HEK293 (cell line): ENCODE results near the gene EPHA2.

Source experiments
- GLI2 ChIP-seq: fragments of 450-650 bp; formaldehyde crosslinking; IDR thresholded peaks from 2 replicates; pipeline ENCODE4; 2017; ENCODE audit warnings: missing biosample characterization, missing genetic modification characterization, low read depth, borderline replicate concordance
- HOXA7 ChIP-seq: sonication (generic); formaldehyde crosslinking; IDR thresholded peaks from 2 replicates; pipeline ENCODE4 v1.8.1; 2022; ENCODE audit warnings: missing genetic modification reagents, borderline replicate concordance
- ZNF146 ChIP-seq: fragments of 450-650 bp; formaldehyde crosslinking; IDR thresholded peaks from 2 replicates; pipeline ENCODE4 v1.5.1; 2016; ENCODE audit warnings: missing biosample characterization, missing genetic modification characterization
- ZNF792 ChIP-seq: fragments of 450-650 bp; formaldehyde crosslinking; IDR thresholded peaks from 2 replicates; pipeline ENCODE4 v1.5.1; 2016; ENCODE audit warnings: missing biosample characterization, missing genetic modification characterization
- TF ChIP-seq, protein P1 (sequence below): fragments of 450-650 bp; formaldehyde crosslinking; IDR thresholded peaks from 2 replicates; pipeline ENCODE4 v1.5.1; 2016; ENCODE audit warnings: missing biosample characterization, missing genetic modification characterization
- TF ChIP-seq, protein P2 (sequence below): sonication (generic); formaldehyde crosslinking; IDR thresholded peaks from 2 replicates; pipeline ENCODE4 v1.8.1; 2022; ENCODE audit warnings: mild to moderate bottlenecking, moderate library complexity, missing genetic modification reagents
- TF ChIP-seq, protein P3 (sequence below): fragments of 450-650 bp; formaldehyde crosslinking; IDR thresholded peaks from 2 replicates; pipeline ENCODE4 v1.5.1; 2016; ENCODE audit warnings: missing biosample characterization, missing genetic modification characterization
- TF ChIP-seq, protein P4 (sequence below): fragments of 450-650 bp; formaldehyde crosslinking; IDR thresholded peaks from 2 replicates; pipeline ENCODE4 v1.5.1; 2016; ENCODE audit warnings: missing biosample characterization, missing genetic modification characterization

DNA sequence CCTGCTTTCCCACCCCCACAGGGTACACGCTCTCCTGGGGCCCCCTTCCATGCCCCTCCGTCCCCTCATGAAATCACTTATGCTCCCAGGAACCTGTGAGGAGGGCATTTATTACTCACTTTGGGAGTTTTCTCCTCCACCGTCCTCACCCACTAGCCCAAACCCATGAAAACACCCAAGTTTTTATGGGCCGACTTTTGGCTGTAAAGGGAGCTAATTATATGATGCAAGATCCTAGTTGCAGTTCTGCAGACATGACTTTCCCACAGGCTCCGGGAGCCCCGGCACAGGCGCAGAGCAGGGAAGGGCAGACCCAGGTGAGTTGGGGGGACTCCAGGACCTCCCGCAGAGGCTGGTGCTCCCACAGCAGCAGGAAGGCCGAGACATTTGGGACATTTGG is 29.7 kb downstream of the EPHA2 start:
- TF ChIP-seq, protein P1, sequence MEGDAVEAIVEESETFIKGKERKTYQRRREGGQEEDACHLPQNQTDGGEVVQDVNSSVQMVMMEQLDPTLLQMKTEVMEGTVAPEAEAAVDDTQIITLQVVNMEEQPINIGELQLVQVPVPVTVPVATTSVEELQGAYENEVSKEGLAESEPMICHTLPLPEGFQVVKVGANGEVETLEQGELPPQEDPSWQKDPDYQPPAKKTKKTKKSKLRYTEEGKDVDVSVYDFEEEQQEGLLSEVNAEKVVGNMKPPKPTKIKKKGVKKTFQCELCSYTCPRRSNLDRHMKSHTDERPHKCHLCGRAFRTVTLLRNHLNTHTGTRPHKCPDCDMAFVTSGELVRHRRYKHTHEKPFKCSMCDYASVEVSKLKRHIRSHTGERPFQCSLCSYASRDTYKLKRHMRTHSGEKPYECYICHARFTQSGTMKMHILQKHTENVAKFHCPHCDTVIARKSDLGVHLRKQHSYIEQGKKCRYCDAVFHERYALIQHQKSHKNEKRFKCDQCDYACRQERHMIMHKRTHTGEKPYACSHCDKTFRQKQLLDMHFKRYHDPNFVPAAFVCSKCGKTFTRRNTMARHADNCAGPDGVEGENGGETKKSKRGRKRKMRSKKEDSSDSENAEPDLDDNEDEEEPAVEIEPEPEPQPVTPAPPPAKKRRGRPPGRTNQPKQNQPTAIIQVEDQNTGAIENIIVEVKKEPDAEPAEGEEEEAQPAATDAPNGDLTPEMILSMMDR = no peak
- TF ChIP-seq, protein P2, sequence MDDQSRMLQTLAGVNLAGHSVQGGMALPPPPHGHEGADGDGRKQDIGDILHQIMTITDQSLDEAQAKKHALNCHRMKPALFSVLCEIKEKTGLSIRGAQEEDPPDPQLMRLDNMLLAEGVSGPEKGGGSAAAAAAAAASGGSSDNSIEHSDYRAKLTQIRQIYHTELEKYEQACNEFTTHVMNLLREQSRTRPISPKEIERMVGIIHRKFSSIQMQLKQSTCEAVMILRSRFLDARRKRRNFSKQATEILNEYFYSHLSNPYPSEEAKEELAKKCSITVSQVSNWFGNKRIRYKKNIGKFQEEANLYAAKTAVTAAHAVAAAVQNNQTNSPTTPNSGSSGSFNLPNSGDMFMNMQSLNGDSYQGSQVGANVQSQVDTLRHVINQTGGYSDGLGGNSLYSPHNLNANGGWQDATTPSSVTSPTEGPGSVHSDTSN (CRISPR knock-in tag) = no peak
- no peak for TF ChIP-seq HOXA7
- TF ChIP-seq ZNF146 (tag by site-specific recombination) = no peak
- no peak for TF ChIP-seq ZNF792 (tag by site-specific recombination)
- TF ChIP-seq, protein P3, sequence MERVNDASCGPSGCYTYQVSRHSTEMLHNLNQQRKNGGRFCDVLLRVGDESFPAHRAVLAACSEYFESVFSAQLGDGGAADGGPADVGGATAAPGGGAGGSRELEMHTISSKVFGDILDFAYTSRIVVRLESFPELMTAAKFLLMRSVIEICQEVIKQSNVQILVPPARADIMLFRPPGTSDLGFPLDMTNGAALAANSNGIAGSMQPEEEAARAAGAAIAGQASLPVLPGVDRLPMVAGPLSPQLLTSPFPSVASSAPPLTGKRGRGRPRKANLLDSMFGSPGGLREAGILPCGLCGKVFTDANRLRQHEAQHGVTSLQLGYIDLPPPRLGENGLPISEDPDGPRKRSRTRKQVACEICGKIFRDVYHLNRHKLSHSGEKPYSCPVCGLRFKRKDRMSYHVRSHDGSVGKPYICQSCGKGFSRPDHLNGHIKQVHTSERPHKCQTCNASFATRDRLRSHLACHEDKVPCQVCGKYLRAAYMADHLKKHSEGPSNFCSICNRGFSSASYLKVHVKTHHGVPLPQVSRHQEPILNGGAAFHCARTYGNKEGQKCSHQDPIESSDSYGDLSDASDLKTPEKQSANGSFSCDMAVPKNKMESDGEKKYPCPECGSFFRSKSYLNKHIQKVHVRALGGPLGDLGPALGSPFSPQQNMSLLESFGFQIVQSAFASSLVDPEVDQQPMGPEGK (tag by site-specific recombination) = peak; percentile 56
- no peak for TF ChIP-seq GLI2 (tag by site-specific recombination)
- TF ChIP-seq, protein P4, sequence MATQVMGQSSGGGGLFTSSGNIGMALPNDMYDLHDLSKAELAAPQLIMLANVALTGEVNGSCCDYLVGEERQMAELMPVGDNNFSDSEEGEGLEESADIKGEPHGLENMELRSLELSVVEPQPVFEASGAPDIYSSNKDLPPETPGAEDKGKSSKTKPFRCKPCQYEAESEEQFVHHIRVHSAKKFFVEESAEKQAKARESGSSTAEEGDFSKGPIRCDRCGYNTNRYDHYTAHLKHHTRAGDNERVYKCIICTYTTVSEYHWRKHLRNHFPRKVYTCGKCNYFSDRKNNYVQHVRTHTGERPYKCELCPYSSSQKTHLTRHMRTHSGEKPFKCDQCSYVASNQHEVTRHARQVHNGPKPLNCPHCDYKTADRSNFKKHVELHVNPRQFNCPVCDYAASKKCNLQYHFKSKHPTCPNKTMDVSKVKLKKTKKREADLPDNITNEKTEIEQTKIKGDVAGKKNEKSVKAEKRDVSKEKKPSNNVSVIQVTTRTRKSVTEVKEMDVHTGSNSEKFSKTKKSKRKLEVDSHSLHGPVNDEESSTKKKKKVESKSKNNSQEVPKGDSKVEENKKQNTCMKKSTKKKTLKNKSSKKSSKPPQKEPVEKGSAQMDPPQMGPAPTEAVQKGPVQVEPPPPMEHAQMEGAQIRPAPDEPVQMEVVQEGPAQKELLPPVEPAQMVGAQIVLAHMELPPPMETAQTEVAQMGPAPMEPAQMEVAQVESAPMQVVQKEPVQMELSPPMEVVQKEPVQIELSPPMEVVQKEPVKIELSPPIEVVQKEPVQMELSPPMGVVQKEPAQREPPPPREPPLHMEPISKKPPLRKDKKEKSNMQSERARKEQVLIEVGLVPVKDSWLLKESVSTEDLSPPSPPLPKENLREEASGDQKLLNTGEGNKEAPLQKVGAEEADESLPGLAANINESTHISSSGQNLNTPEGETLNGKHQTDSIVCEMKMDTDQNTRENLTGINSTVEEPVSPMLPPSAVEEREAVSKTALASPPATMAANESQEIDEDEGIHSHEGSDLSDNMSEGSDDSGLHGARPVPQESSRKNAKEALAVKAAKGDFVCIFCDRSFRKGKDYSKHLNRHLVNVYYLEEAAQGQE (tag by site-specific recombination) = no peak
